HepG2 (cell line): ENCODE measurements around the gene KLF7. TPM values are rescaled to one million over a fixed set of nuclear protein-coding genes. Genes with fewer than 3 reads are reported as not detected.

Source experiments
- ATAC-seq: fragments of 200-7000 bp; cut with Tn5 transposase; 3 replicates; pipeline ENCODE4 v1.9.1; 2020; ENCODE audit warnings: mild to moderate bottlenecking, moderate library complexity
- BruUV-seq: library from RNA; stranded (reverse); fragments of 400-500 nt; replicated peaks from 2 replicates; lab custom pipeline; 2021; lab: Mats Ljungman, UMichigan
- CTCF ChIA-PET: fragments of 300-600 bp; formaldehyde crosslinking; extraction: SDS; loops from one replicate; lab custom pipeline; 2021; ENCODE audit warnings: low total read pairs, inconsistent platforms, low intra/inter-chr PET ratio; lab: Yijun Ruan, JAX
- POLR2A ChIA-PET: fragments of 350-600 bp; sonication (Branson Sonifier 250); formaldehyde crosslinking; loops from one replicate; lab custom pipeline; 2020; ENCODE audit warnings: antibody characterized with exemption, inconsistent platforms; lab: Yijun Ruan, JAX
- DNase-seq: peaks from one replicate; pipeline ENCODE4 v3.0.0-alpha.2; 2015; ENCODE audit warnings: low spot score
- FAIRE-seq: peaks from 3 replicates; lab custom pipeline; 2011; peaks lifted over from hg19 to GRCh38; lab: Jason Lieb, UNC
- H2AFZ ChIP-seq: one replicate; pipeline ENCODE4 v1.6.1; 2011; ENCODE audit warnings: low read length, inconsistent platforms
- H3K27ac ChIP-seq: fragments of 300-600 bp; 3 replicates; pipeline ENCODE4 v1.8.0; 2011; ENCODE audit warnings: mixed run types, mild to moderate bottlenecking, mixed read lengths, low read length, inconsistent platforms; ENCODE audit not compliant: insufficient read depth; ENCODE audit errors: extremely low read length
- H3K27me3 ChIP-seq, 2 experiments: fragments of 200-600 bp in 1 of 2; 2 replicates in 1 of 2; 3 replicates in 1 of 2; pipeline versions ENCODE4 v1.6.0 to v1.8.0; 2011; ENCODE audit warnings: low read length in 2 of 2, mild to moderate bottlenecking in 2 of 2, moderate library complexity in 2 of 2, inconsistent platforms in 1 of 2; ENCODE audit not compliant: insufficient read depth in 2 of 2, control insufficient read depth in 1 of 2
- H3K36me3 ChIP-seq, 2 experiments: fragments of 200-600 bp in 1 of 2; replicated peaks in 1 of 2; 2 replicates in 1 of 2; 3 replicates in 1 of 2; pipeline versions ENCODE4 v1.5.1 to v1.8.0; 2011; ENCODE audit warnings: low read length in 2 of 2, inconsistent platforms in 1 of 2; ENCODE audit not compliant: insufficient read depth in 2 of 2, control insufficient read depth in 1 of 2
- H3K4me1 ChIP-seq: 2 replicates; pipeline ENCODE4 v1.5.1; 2012; ENCODE audit warnings: low read length, inconsistent platforms; ENCODE audit not compliant: insufficient read depth
- H3K4me2 ChIP-seq: 2 replicates; pipeline ENCODE4 v1.6.0; 2011; ENCODE audit warnings: low read depth, low read length, inconsistent platforms
- H3K4me3 ChIP-seq, 3 experiments: fragments of 200-600 bp in 1 of 3; sonication (generic), shearing (Covaris generic) in 1 of 3; replicated peaks in 1 of 3; 2 replicates each; pipeline ENCODE4 v1.5.1; 2011 to 2016; ENCODE audit warnings: low read length in 3 of 3, inconsistent platforms in 2 of 3, low read depth in 2 of 3, mild to moderate bottlenecking in 2 of 3, control low read depth in 1 of 3, mixed read lengths in 1 of 3; ENCODE audit not compliant: insufficient read depth in 1 of 3
- H3K79me2 ChIP-seq: one replicate; pipeline ENCODE4 v1.6.1; 2011; ENCODE audit warnings: low read length, inconsistent platforms; ENCODE audit not compliant: insufficient read depth
- H3K9ac ChIP-seq: 2 replicates; pipeline ENCODE4 v1.6.0; 2011; ENCODE audit warnings: mild to moderate bottlenecking, low read depth, low read length, inconsistent platforms; ENCODE audit not compliant: insufficient read depth
- H3K9me3 ChIP-seq: 2 replicates; pipeline ENCODE4 v1.5.1; 2012; ENCODE audit warnings: mild to moderate bottlenecking, low read length
- H4K20me1 ChIP-seq: 2 replicates; pipeline ENCODE4 v1.6.0; 2011; ENCODE audit warnings: inconsistent platforms, mild to moderate bottlenecking, low read length, moderate library complexity; ENCODE audit not compliant: insufficient read depth
- AKAP8 ChIP-seq: sonication (generic); formaldehyde crosslinking; IDR thresholded peaks from 2 replicates; pipeline ENCODE4 v1.5.1; 2020; ENCODE audit warnings: mild to moderate bottlenecking, missing genetic modification reagents
- EP300 ChIP-seq, 3 experiments: sonication (generic) in 1 of 3; formaldehyde crosslinking in 1 of 3; IDR thresholded peaks; 2 replicates each; pipeline versions ENCODE4 v1.5.1 to v1.6.1; 2011 to 2020; ENCODE audit warnings: low read depth in 2 of 3, low read length in 2 of 3, borderline replicate concordance in 1 of 3, improper control_type of control experiment in 1 of 3, mild to moderate bottlenecking in 1 of 3, missing genetic modification reagents in 1 of 3, moderate library complexity in 1 of 3
- FLYWCH1 ChIP-seq: sonication (generic); formaldehyde crosslinking; IDR thresholded peaks from 2 replicates; pipeline ENCODE4 v1.8.1; 2023; ENCODE audit warnings: mild to moderate bottlenecking, missing genetic modification reagents
- GFI1 ChIP-seq: sonication (generic); formaldehyde crosslinking; IDR thresholded peaks from 2 replicates; pipeline ENCODE4 v1.5.0; 2020; ENCODE audit warnings: missing genetic modification reagents, mild to moderate bottlenecking, borderline replicate concordance
- KLF12 ChIP-seq: sonication (generic); formaldehyde crosslinking; IDR thresholded peaks from 2 replicates; pipeline ENCODE4 v1.4.0; 2020; ENCODE audit warnings: missing genetic modification reagents, borderline replicate concordance
- NR2F2 ChIP-seq: IDR thresholded peaks from 2 replicates; pipeline ENCODE4 v1.6.1; 2012; ENCODE audit warnings: low read depth, inconsistent platforms, borderline replicate concordance
- RFX3 ChIP-seq: IDR thresholded peaks from 2 replicates; pipeline ENCODE4 v1.6.1; 2016; ENCODE audit warnings: missing biosample characterization, missing genetic modification reagents
- SCMH1 ChIP-seq: sonication (generic); formaldehyde crosslinking; IDR thresholded peaks from 2 replicates; pipeline ENCODE4 v1.9.0; 2021; ENCODE audit warnings: missing genetic modification reagents, mild to moderate bottlenecking, borderline replicate concordance
- SOX6 ChIP-seq, 2 experiments: fragments of 450-650 bp in 1 of 2; sonication (generic) in 1 of 2; formaldehyde crosslinking in 1 of 2; IDR thresholded peaks; 2 replicates each; pipeline versions ENCODE4 v1.4.0 to v1.6.1; 2017 to 2020; ENCODE audit warnings: antibody characterized with exemption in 1 of 2, mild to moderate bottlenecking in 1 of 2, missing genetic modification reagents in 1 of 2
- TP53 ChIP-seq: sonication (generic); formaldehyde crosslinking; conservative IDR thresholded peaks from 2 replicates; pipeline ENCODE4 v1.4.0; 2020; ENCODE audit warnings: missing genetic modification reagents
- ZNF460 ChIP-seq: sonication (generic); formaldehyde crosslinking; IDR thresholded peaks from 2 replicates; pipeline ENCODE4 v1.5.1; 2020; ENCODE audit warnings: missing genetic modification reagents, mild to moderate bottlenecking, borderline replicate concordance
- ZNF773 ChIP-seq: sonication (generic); formaldehyde crosslinking; IDR thresholded peaks from 2 replicates; pipeline ENCODE4 v1.4.0; 2020; ENCODE audit warnings: missing genetic modification reagents, borderline replicate concordance
- ZNF777 ChIP-seq: sonication (generic); formaldehyde crosslinking; IDR thresholded peaks from 2 replicates; pipeline ENCODE4 v1.4.0; 2020; ENCODE audit warnings: missing genetic modification reagents
- WGBS: methylation state at CpG from one replicate; pipeline ENCODE4 v1.1.6; 2017; ENCODE audit warnings: low lambda C conversion rate; 5-methylcytosine and 5-hydroxymethylcytosine counted together
- in situ Hi-C: cut with HindIII; loops from 2 replicates; pipeline ENCODE4 v1.10.0; 2017; ENCODE audit warnings: low pct_unique_long_range_greater_than_20kb; ENCODE audit not compliant: extremely low pct_ligation_motif_present
- intact Hi-C: fragments of 100-400 bp; cut with micrococcal nuclease; formaldehyde crosslinking; loops from one replicate; pipeline ENCODE4 v1.10.0; 2022; ENCODE audit not compliant: unreplicated experiment
- polyA plus RNA-seq, 8 experiments: library from polyadenylated mRNA; depleted of rRNA in 3 of 8; stranded (reverse) in 7 of 8; unstranded in 1 of 8; fragments of >200 nt; fragmentation: Illumina TruSeq in 4 of 8; extraction: Trizol in 4 of 8; gene quantifications; 2 replicates each; pipeline versions ENCODE4 v1.2.1 to v1.2.3, GENCODE V29; 2011 to 2016; ENCODE audit warnings: low read depth in 4 of 8, missing spikeins in 1 of 8, mixed read lengths in 1 of 8; ENCODE audit not compliant: insufficient read depth in 1 of 8
- total RNA-seq, 5 experiments: library from RNA; depleted of rRNA; stranded (reverse); fragments of >200 nt; fragmentation: Illumina TruSeq; extraction: Trizol; gene quantifications; 2 replicates each; pipeline ENCODE4 v1.2.3, GENCODE V29; 2016; ENCODE audit warnings: low read depth in 1 of 5
- TF ChIP-seq, protein P1 (sequence below): sonication (generic); IDR thresholded peaks from 2 replicates; pipeline ENCODE4 v1.6.1; 2016; ENCODE audit warnings: low read depth, borderline replicate concordance
- TF ChIP-seq, protein P2 (sequence below): sonication (generic); formaldehyde crosslinking; IDR thresholded peaks from 2 replicates; pipeline ENCODE4 v1.4.0; 2020; ENCODE audit warnings: missing genetic modification reagents
- TF ChIP-seq, protein P3 (sequence below): sonication (generic); formaldehyde crosslinking; IDR thresholded peaks from 2 replicates; pipeline ENCODE4 v1.9.0; 2021; ENCODE audit warnings: missing genetic modification reagents, mild to moderate bottlenecking, borderline replicate concordance

KLF7 gene
- total and polyA plus RNA-seq, 2 of the 13 experiments (the other 11 are each of a cell fraction or from before 2014, with no cell fraction given) = 2.6 to 5.4 TPM

DNA sequence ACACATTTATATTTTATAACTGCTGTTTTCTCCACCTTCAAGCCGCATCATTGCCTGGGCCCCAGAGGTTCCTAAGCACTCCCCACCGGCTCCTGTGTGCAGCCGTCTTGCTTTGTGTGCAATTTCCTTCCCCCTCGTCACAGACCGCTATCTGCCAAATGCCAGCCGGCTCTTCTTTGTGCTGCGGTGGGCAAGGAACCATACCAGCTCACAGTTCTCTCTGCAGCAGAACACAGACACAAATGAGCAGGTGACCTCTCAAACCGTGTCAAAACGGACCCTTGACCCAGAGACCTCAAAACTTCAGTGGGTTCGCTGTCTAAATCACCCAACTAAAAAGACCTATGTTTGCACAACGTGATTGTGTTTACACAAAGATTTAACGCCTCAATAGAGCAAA is 58.2 kb downstream of the KLF7 start:
- no peak overlapping the region for H3K4me2 ChIP-seq
- H3K4me1 ChIP-seq = no peaks in the 10 kb centered on the region; the same call in 1 of the 2 replicates
- H3K36me3 ChIP-seq = no peaks in the 10 kb centered on the region; a peak in 1 of 5 replicates
- DNase-seq (no peak), FAIRE-seq (no peak), ATAC-seq (no peak)
- no peaks in the 10 kb centered on the region for H4K20me1 ChIP-seq
- H3K9me3 ChIP-seq = no peaks in the 10 kb centered on the region
- no peaks in the 10 kb centered on the region for H3K27me3 ChIP-seq
- in situ Hi-C loops = no loop called here
- no peak overlapping the region for H3K27ac ChIP-seq
- intact Hi-C loops = no loop called here
- 67% methylated on average over 12 of the region's 12 CpGs for WGBS
- TF ChIP-seq RFX3 (CRISPR knock-in tag) (no peak), ZNF773 (no peak), FLYWCH1 (CRISPR knock-in tag) (no peak), TP53 (no peak), EP300 (IDR thresholded peaks at IDR 0.05; ENCODE audit: low read depth in 2 of 2, low read length in 2 of 2) (0 out of 4 replicates have a peak, but pooled peaks of 1 of the 2 experiments have one; percentile 8), EP300 (CRISPR knock-in tag; IDR thresholded peaks at IDR 0.05; ENCODE audit: borderline replicate concordance) (no peak), GFI1 (CRISPR knock-in tag) (peak; percentile 94), KLF12 (CRISPR knock-in tag) (no peak)
- TF ChIP-seq, protein P1, sequence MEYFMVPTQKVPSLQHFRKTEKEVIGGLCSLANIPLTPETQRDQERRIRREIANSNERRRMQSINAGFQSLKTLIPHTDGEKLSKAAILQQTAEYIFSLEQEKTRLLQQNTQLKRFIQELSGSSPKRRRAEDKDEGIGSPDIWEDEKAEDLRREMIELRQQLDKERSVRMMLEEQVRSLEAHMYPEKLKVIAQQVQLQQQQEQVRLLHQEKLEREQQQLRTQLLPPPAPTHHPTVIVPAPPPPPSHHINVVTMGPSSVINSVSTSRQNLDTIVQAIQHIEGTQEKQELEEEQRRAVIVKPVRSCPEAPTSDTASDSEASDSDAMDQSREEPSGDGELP = no peak
- POLR2A ChIA-PET = no interaction called here
- no peak overlapping the region for H3K4me3 ChIP-seq
- H3K79me2 ChIP-seq = no peaks in the 10 kb centered on the region
- H2AFZ ChIP-seq = no peak overlapping the region
- H3K9ac ChIP-seq = no peak overlapping the region
- CTCF ChIA-PET = no interaction called here
- no TSS peak for BruUV-seq

DNA sequence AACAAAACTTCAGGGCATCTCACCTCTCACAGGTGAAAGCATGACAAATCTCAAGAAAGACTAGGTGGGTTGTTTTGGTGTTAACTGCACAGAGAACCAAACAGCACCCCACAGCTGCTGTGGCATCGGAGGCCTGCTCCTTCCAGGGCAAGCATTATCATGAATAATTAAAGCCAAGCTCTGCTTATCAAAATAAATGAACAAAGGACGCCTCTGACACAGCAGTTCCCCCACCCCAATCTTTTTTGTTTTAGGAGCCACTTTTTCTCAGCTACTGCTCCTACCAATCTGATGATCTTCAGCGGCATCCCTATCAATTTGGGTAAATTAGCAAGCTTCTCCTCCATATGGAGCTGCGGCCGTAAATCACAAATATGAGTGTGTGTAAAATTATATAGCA is 58.6 kb downstream of the KLF7 start:
- H3K27me3 ChIP-seq = no peaks in the 10 kb centered on the region
- no peak for DNase-seq
- H2AFZ ChIP-seq = no peak overlapping the region
- H3K9ac ChIP-seq = no peak overlapping the region
- no peak for FAIRE-seq
- no peaks in the 10 kb centered on the region; a peak in 1 of 5 replicates for H3K36me3 ChIP-seq
- no peaks in the 10 kb centered on the region for H4K20me1 ChIP-seq
- intact Hi-C loops (no loop called here), in situ Hi-C loops (no loop called here)
- POLR2A ChIA-PET = no interaction called here
- CTCF ChIA-PET = no interaction called here
- WGBS = 94% methylated on average over 5 of the region's 5 CpGs
- H3K4me2 ChIP-seq = no peak overlapping the region
- BruUV-seq = no TSS peak
- no peak overlapping the region for H3K4me3 ChIP-seq
- no peaks in the 10 kb centered on the region for H3K79me2 ChIP-seq
- H3K4me1 ChIP-seq = no peaks in the 10 kb centered on the region; the same call in 1 of the 2 replicates
- no peak for ATAC-seq
- H3K27ac ChIP-seq = no peak overlapping the region
- H3K9me3 ChIP-seq = no peaks in the 10 kb centered on the region
- TF ChIP-seq SCMH1 (CRISPR knock-in tag) (no peak), ZNF460 (CRISPR knock-in tag) (no peak), AKAP8 (CRISPR knock-in tag) (no peak), ZNF777 (CRISPR knock-in tag) (no peak), SOX6 (IDR thresholded peaks at IDR 0.05) (no peak), SOX6 (CRISPR knock-in tag; IDR thresholded peaks at IDR 0.05) (no peak), NR2F2 (no peak)
- TF ChIP-seq, protein P2, sequence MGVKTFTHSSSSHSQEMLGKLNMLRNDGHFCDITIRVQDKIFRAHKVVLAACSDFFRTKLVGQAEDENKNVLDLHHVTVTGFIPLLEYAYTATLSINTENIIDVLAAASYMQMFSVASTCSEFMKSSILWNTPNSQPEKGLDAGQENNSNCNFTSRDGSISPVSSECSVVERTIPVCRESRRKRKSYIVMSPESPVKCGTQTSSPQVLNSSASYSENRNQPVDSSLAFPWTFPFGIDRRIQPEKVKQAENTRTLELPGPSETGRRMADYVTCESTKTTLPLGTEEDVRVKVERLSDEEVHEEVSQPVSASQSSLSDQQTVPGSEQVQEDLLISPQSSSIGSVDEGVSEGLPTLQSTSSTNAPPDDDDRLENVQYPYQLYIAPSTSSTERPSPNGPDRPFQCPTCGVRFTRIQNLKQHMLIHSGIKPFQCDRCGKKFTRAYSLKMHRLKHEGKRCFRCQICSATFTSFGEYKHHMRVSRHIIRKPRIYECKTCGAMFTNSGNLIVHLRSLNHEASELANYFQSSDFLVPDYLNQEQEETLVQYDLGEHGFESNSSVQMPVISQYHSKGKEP (CRISPR knock-in tag) = no peak
- TF ChIP-seq, protein P3, sequence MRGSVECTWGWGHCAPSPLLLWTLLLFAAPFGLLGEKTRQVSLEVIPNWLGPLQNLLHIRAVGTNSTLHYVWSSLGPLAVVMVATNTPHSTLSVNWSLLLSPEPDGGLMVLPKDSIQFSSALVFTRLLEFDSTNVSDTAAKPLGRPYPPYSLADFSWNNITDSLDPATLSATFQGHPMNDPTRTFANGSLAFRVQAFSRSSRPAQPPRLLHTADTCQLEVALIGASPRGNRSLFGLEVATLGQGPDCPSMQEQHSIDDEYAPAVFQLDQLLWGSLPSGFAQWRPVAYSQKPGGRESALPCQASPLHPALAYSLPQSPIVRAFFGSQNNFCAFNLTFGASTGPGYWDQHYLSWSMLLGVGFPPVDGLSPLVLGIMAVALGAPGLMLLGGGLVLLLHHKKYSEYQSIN (CRISPR knock-in tag) = no peak
